ENCODE measurements around the gene FER. TPM values are rescaled to one million over a fixed set of nuclear protein-coding genes. Genes with fewer than 3 reads are reported as not detected.

Gene FER
- polyA plus RNA-seq, 1 donor from 2014 or later, result 8.5 TPM

DNA sequence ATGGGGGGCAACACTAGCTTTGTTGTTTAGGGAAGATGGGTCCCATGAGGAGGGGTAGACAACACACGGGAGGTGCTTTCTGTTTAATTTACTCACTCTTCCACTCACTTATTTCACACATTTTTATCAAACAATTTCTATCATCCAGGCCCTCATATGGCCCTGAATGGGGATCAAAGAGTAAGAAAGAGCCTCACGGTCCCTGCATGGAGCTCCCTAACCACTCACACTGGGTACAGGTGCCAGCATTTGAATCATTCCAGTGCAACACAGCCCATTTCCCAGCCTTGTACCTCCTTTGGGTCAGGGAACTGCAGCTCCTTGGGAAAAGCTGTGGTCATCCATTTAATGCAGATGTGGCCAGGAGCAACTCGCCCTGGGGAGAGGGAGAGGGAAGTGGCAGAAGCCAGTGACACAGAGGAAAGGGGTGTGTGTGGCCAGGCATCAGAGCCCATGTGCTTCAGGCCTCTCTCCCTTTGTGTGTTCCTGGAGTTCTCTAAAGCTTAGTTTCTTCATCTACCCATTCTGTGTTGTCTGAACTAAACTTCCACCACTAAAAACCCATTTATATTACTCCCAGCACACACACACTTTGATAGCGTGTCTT lies 476.7 kb downstream of the FER start:
- H3K9me3 ChIP-seq (ENCODE audit: low read length), result no peaks in the 10 kb centered on the region
- TF ChIP-seq TAF1 (IDR thresholded peaks at IDR 0.05; ENCODE audit: low read depth) (no peak), REST (IDR thresholded peaks at IDR 0.05; ENCODE audit: borderline replicate concordance) (no peak), EP300 (conservative IDR thresholded peaks at IDR 0.05; ENCODE audit: poor library complexity, severe bottlenecking) (no peak), RAD21 (conservative IDR thresholded peaks at IDR 0.05) (no peak)
- H3K4me2 ChIP-seq (ENCODE audit: low read length), result no peak overlapping the region
- no peak overlapping the region for H3K4me3 ChIP-seq (ENCODE audit: low read length)
- no peaks in the 10 kb centered on the region for H4K20me1 ChIP-seq (ENCODE audit: insufficient read depth)
- no peak overlapping the region for H3K9ac ChIP-seq (ENCODE audit: low read length)
- no peak overlapping the region for H2AFZ ChIP-seq (ENCODE audit: low read depth, low read length)
- H3F3A ChIP-seq (ENCODE audit: insufficient read depth, low read length, poor library complexity, severe bottlenecking), result no peaks in the 10 kb centered on the region
- H3K36me3 ChIP-seq (ENCODE audit: insufficient read depth, low read length), result no peaks in the 10 kb centered on the region
- no peaks in the 10 kb centered on the region for H3K27me3 ChIP-seq (ENCODE audit: insufficient read depth, low read depth, low read length)
- H3K9me2 ChIP-seq (ENCODE audit: insufficient read depth, low read length), result no peaks in the 10 kb centered on the region
- H3K79me2 ChIP-seq (replicated peaks; ENCODE audit: insufficient read depth, low read length), result no peaks in the 10 kb centered on the region
- no peak overlapping the region for H3K27ac ChIP-seq (ENCODE audit: low read length)

- no peak overlapping the region for H2AFZ ChIP-seq (ENCODE audit: low read depth, low read length)
- TF ChIP-seq CTCF (IDR thresholded peaks at IDR 0.05; ENCODE audit: poor library complexity, severe bottlenecking) (no peak), MXI1 (conservative IDR thresholded peaks at IDR 0.05; ENCODE audit: poor library complexity, severe bottlenecking) (no peak), EZH2 (IDR thresholded peaks at IDR 0.05; ENCODE audit: borderline replicate concordance, insufficient read depth, low read length, poor library complexity, severe bottlenecking) (no peak), TAF1 (IDR thresholded peaks at IDR 0.05; ENCODE audit: low read depth) (no peak), POLR2AphosphoS5 (IDR thresholded peaks at IDR 0.05) (no peak), EP300 (conservative IDR thresholded peaks at IDR 0.05; ENCODE audit: poor library complexity, severe bottlenecking) (no peak), SMC3 (conservative IDR thresholded peaks at IDR 0.05; ENCODE audit: poor library complexity) (no peak), RAD21 (conservative IDR thresholded peaks at IDR 0.05) (no peak), REST (IDR thresholded peaks at IDR 0.05; ENCODE audit: borderline replicate concordance) (no peak)
- no peaks in the 10 kb centered on the region for H3K9me2 ChIP-seq (ENCODE audit: insufficient read depth, low read length)
These were observed 478.3 kb downstream of the FER start for GRCh38 chr5:109225716-109226625.

More at GRCh38 chr5:109225716-109226625, 478.3 kb downstream of the FER start:
- no peak overlapping the region for H3K9ac ChIP-seq (ENCODE audit: low read length)
- H3K27me3 ChIP-seq (ENCODE audit: insufficient read depth, low read depth, low read length), result no peaks in the 10 kb centered on the region
- H3F3A ChIP-seq (ENCODE audit: insufficient read depth, low read length, poor library complexity, severe bottlenecking), result no peaks in the 10 kb centered on the region
- H3K27ac ChIP-seq (ENCODE audit: low read length), result no peak overlapping the region
- no peaks in the 10 kb centered on the region for H3K9me3 ChIP-seq (ENCODE audit: low read length)
- no peaks in the 10 kb centered on the region for H4K20me1 ChIP-seq (ENCODE audit: insufficient read depth)
- H3K79me2 ChIP-seq (replicated peaks; ENCODE audit: insufficient read depth, low read length), result no peaks in the 10 kb centered on the region
- no peaks in the 10 kb centered on the region for H3K36me3 ChIP-seq (ENCODE audit: insufficient read depth, low read length)
- no peak overlapping the region for H3K4me3 ChIP-seq (ENCODE audit: low read length)
- H3K4me2 ChIP-seq (ENCODE audit: low read length), result no peak overlapping the region
